HL-60 (cell line): Measurements from ENCODE around the gene HBZ.

ENCODE experiments used
- CTCF ChIP-seq: IDR thresholded peaks from one replicate; pipeline ENCODE4 v1.5.1; 2011; ENCODE audit warnings: low read length, control low read depth, inconsistent platforms; ENCODE audit not compliant: insufficient read depth
- GABPA ChIP-seq: IDR thresholded peaks from 2 replicates; pipeline ENCODE4 v1.6.1; 2012; ENCODE audit warnings: low read depth
- POLR2AphosphoS5 ChIP-seq: IDR thresholded peaks from 2 replicates; pipeline ENCODE4 v1.6.1; 2012; ENCODE audit warnings: low read depth
- REST ChIP-seq: IDR thresholded peaks from 2 replicates; pipeline ENCODE4 v1.6.1; 2012; ENCODE audit warnings: low read depth; ENCODE audit not compliant: insufficient replicate concordance

GRCh38 chr16:143456-143855 is 9.0 kb upstream of the HBZ start:
- TF ChIP-seq CTCF (no peak), REST (no peak), GABPA (no peak), POLR2AphosphoS5 (no peak)
